Activated CD4-positive, alpha-beta T cell treated with anti-CD3 and anti-CD28 coated beads, Interleukin-10, Interleukin-2, amounts not matched to agents 100 ng/mL and 50 ng/mL, durations not matched to agents 16 hours and 8 hours (primary cell): Measurements from ENCODE around the gene SYT8.
A peak's percentile ranks its signal among the peaks of the same experiment; 100 is the strongest.
"Not testable (repeated sequence)": the region's sequence is repeated elsewhere in the genome, so short reads cannot be mapped to it uniquely, and the experiment has no call there.

Source experiments
- DNase-seq: peaks from one replicate; pipeline ENCODE4 v3.0.0-alpha.2; 2020

The SYT8 gene, protein sequence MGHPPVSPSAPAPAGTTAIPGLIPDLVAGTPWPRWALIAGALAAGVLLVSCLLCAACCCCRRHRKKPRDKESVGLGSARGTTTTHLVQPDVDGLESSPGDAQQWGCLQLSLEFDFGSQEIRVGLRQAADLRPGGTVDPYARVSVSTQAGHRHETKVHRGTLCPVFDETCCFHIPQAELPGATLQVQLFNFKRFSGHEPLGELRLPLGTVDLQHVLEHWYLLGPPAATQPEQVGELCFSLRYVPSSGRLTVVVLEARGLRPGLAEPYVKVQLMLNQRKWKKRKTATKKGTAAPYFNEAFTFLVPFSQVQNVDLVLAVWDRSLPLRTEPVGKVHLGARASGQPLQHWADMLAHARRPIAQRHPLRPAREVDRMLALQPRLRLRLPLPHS

GRCh38 chr11:1834779-1835670 is at the start of gene SYT8:
TSS of gene SYT8 (plus strand) at chr11:1834990. CDS start at chr11:1835106, 116 bp downstream.
- DNase-seq, result no peak

DNA sequence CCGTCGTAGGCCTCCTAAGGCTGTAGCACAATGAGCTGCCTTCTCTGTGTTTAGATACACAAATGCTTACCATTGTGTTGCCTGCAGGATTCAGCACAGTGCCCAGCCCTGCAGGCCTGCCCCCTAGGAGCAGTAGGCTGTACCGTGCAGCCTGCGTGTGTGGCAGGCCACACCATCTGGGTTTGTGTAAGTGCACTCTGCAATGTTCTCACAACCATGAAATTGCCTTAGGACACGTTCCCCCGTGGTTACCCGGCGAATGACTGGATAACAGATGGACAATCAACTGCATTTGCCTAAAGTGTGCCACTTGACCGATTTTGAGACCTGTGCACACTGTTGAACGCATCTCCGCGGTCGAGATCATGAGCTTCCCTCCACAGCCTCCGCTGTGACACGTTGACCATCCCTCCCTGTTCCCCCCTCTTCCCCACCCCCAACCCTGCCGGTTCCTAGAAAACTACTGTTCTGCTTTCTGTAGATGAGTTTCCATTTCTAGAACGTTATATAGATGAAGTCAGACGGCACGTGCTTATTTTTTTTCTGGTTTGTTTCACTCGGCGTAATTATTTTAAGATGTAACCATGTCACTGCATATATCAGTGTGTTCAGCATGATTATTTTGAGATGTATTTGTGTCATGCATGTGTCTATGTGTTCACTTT is 48.9 kb upstream of the SYT8 start:
- DNase-seq, result no peak

- no peak for DNase-seq
Measured at GRCh38 chr11:1786466-1786865, 48.3 kb upstream of the SYT8 start.

DNA sequence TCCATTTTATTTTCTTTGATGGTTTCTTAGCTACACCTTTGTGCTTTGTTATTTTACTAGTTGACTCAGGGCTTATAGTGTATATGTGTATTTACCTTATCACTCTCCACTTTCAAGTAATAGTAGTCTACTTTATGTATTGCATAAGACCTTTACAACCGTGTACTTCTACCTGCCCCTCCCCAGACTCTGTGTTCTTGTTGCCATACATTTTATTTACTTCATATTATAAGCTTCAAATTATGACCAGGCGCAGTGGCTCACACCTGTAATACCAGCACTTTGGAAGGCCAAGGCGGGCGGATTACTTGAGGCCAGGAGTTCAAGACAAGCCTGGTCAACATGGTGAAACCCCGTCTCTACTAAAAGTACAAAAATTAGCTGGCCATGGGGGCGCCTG is 42.9 kb upstream of the SYT8 start:
- no peak for DNase-seq

DNA sequence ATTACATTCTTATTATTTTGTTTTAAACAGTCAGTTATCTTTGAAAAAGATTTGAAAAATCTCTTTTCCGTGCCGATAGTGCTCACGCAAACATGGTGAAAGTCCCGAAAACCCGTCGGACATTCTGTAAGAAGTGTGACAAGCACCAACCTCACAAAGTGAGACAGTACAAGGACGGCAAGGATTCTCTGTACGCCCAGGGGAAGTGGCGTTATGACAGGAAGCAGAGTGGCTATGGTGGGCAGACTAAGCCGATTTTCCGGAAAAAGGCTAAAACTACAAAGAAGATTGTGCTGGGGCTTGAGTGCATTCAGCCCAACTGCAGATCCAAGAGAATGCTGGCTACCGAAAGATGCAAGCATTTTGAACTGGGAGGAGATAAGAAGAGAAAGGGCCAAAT is 42.3 kb upstream of the SYT8 start:
- DNase-seq, result peak; percentile 26

DNA sequence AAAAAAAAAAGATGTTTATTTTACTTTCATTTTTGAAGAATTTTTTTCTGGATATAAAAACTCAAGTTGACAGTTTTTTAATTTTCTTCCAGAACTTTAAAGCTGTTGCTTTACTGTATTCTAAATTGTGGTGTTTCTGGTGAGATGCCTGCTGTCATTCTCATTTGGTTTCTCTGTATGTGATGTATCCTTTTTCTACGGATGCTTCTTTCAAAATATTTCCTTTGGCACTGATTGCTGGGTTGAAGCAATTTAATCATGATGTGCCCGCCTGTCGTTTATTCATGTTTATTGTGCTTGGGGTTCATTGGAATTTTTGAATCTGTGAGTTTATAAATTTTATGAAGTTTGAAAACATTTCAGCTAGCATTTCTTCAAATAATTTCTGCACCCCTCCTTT is 41.7 kb upstream of the SYT8 start:
- no peak for DNase-seq

DNA sequence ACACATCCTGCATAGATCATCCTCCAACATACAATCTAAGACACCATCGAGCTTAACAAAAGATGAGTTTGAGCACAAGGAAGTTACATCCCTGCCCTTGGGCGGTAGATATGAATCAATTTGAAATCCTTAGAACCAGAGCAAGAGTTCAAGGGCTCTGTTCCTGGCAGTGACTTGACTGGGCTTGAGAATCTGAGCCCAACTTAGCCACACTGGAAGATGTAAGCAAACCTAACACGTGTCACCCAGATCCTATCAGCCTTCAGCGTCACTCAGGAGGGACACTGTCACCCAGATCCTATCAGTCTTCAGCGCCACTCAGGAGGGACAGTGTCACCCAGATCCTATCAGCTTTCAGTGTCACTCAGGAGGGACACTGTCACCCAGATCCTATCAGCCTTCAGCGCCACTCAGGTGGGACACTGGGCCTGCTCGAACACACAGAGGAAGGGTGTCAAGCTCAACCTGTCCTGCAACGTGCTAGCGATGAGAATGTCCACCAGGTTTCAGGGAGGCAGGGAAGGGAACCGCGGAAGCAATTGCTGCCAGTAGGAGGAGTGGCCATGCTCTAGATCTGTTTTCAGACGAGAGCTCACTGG is 38.3 kb upstream of the SYT8 start:
- no peak for DNase-seq

- no peak for DNase-seq
Measured at GRCh38 chr11:1797391-1798125, 37.2 kb upstream of the SYT8 start.

GRCh38 chr11:1803246-1803645 is 31.5 kb upstream of the SYT8 start:
- no peak for DNase-seq

DNA sequence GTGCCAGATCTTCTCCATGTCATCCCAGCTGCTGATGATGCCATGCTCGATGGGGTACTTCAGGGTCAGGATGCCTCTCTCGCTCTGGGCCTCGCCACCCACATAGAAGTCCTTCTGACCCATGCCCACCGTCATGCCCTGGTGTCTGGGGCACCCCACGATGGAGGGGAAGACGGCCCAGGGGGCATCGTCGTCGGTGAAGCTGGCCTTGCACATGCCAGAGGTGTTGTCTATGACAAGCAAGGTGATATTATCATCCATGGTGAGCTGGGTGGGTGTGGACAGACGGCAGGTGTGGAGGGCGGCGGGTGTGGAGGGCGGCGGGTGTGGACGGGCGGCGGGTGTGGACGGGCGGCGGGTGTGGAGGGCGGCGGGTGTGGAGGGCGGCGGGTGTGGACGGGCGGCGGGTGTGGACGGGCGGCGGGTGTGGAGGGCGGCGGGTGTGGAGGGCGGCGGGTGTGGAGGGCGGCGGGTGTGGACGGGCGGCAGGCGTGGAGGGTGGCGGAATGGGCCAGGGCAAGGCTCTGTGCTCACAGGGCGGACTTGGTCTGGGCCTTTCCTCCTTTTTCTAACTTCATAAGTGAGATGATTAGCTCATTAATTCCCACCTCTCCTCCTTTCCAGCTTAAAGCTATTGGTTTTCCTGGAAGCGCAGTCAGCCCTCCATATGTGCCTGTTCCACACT is 30.8 kb upstream of the SYT8 start:
- not testable (repeated sequence) for DNase-seq

GRCh38 chr11:1805525-1805924 is 29.3 kb upstream of the SYT8 start:
- no peak for DNase-seq

DNA sequence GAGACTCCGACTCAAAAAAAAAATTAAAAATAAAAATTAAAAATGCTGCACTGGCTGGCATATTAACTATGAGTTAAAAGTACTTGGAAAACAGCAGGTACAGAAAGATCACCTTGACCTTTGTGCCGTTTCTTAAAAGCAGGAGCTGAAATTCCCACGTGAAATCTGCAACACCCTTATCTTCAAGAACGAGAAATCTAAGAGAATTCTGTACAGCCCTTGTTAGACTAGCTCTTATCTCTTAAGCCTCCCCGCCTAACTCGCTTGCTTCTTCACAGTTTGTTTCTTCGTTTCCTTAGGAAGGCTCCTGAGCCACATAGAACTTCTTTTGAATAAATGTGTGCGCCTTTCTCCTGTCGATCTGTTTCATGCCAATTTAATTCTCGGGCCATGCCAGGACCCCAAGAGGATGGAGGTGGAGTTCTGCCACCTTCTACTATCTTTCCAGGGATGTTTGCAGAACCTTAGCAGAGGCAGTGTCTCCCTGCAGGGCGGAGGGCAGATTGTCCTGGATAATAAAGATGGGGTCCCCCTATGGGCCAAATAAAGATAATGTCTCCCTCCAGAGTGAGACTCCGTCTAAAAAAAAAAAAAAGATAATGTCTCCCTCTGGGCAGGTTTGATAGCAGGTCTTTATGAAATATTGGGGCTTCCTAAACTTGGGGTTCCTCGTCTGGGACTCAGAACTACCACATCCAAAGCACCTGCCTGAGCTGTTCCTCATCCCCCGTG is 27.4 kb upstream of the SYT8 start:
- DNase-seq, result no peak

GRCh38 chr11:1810761-1811160 is 24.0 kb upstream of the SYT8 start:
- no peak for DNase-seq

GRCh38 chr11:1812274-1812673 is 22.5 kb upstream of the SYT8 start:
- DNase-seq, result no peak

DNA sequence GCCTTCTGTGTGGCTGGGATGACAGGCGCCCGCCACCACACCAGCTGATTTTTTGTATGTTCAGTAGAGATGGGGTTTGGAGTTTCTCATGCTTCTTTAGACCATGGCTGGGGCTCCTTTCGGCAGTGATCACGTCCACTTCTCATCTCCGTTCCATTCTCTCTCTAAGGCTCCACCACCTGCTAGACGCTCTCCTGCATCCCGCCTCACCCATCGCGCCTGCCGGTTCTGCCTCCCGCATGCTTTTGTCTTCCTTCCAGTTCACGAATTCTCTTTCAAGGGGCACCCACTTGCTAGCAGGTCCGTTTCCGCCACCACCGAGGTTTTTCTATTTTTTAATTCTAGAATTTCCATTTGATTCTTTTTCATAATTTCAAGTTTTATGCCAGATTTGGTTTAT is 22.0 kb upstream of the SYT8 start:
- DNase-seq, result no peak

DNA sequence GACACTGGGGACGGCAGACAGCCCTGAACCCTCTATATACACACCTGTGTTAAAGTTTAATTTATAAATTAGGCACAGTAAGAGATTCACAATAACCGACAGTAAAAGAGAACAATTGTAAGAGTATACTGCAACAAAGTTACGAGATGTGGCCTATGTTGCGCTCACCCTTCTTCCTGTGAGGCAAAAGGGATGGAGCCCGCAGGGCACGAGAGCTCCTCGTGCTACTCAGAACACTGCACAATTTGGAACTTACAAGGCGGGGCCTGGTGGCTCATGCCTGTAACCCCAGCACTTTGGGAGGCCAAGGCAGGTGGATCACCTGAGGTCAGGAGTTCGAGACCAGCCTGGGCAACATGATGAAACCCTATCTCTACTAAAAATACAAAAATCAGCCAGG is 21.4 kb upstream of the SYT8 start:
- DNase-seq, result not testable (repeated sequence)

GRCh38 chr11:1814691-1815090 is 20.1 kb upstream of the SYT8 start:
- no peak for DNase-seq

GRCh38 chr11:1815311-1815710 is 19.5 kb upstream of the SYT8 start:
- DNase-seq, result no peak

DNA sequence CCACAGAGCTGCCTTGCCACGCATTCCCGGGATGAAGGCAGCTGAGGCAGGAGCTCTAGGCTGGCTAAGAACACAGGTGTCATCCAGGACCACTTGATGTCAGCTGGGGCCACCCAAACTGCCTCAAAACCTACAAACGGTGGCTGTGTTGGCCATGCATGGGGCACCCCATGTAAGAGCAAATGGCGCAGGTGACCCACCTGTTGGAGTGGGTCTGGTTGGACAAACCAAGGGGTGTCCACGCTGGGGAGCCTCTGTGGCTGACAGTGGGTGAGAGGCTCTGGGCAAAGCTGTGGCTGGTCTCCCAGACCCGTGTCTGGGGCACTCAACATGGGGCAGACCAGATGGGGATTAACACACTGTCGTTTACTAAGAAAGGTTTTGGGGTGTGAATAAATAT is 19.0 kb upstream of the SYT8 start:
- DNase-seq, result no peak

GRCh38 chr11:1817000-1817399 is 17.8 kb upstream of the SYT8 start:
- no peak for DNase-seq

DNA sequence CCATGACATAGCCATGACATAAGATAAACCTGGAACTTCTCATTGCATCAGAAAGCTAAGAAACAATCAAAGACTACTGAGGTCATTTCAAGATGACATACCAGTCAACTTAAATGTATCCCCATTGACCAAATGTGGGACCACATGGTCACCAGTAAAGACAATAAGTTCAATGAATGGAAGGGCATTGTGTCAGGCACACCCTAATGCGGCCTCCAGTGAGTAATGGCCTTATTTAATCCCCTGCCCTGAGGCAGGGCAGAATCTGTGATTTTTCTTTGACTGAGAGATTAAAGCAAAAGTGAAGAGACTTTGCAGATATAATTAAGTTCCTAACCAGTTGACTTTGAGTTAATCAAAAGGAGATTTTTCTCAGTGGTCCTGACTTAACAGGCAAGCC is 17.3 kb upstream of the SYT8 start:
- DNase-seq, result no peak
